Neural progenitor cell (in vitro differentiated cells): ENCODE measurements around the gene PRKD3. TPM values are rescaled to one million over a fixed set of nuclear protein-coding genes. Genes with fewer than 3 reads are reported as not detected.

Experiments used
- DNase-seq: peaks from one replicate; pipeline ENCODE4 v3.0.0-alpha.2; 2016; ENCODE audit warnings: low spot score
- H2AFZ ChIP-seq: fragments of 200-600 bp; sonication (generic); replicated peaks from 2 replicates; pipeline ENCODE4 v1.6.1; 2016; ENCODE audit warnings: antibody characterized with exemption
- H3F3A ChIP-seq: fragments of 200-600 bp; sonication (generic); 2 replicates; pipeline ENCODE4 v1.6.1; 2016; ENCODE audit warnings: antibody characterized with exemption, low read depth
- H3K27ac ChIP-seq: fragments of 200-600 bp; sonication (generic); 2 replicates; pipeline ENCODE4 v1.5.1; 2016; ENCODE audit warnings: mild to moderate bottlenecking
- H3K27me3 ChIP-seq: fragments of 200-600 bp; sonication (generic); 2 replicates; pipeline ENCODE4 v1.6.1; 2016; ENCODE audit warnings: mild to moderate bottlenecking, moderate library complexity
- H3K36me3 ChIP-seq: fragments of 200-600 bp; sonication (generic); 2 replicates; pipeline ENCODE4 v1.5.1; 2016
- H3K4me1 ChIP-seq: fragments of 200-600 bp; sonication (generic); 2 replicates; pipeline ENCODE4 v1.6.1; 2016; ENCODE audit warnings: mixed run types
- H3K4me2 ChIP-seq: fragments of 200-600 bp; sonication (generic); 2 replicates; pipeline ENCODE4 v1.6.1; 2016
- H3K4me3 ChIP-seq: fragments of 200-600 bp; sonication (generic); 2 replicates; pipeline ENCODE4 v1.5.1; 2016
- H3K79me2 ChIP-seq: fragments of 200-600 bp; sonication (generic); 2 replicates; pipeline ENCODE4 v1.6.1; 2016; ENCODE audit warnings: low read depth
- H3K9ac ChIP-seq: fragments of 200-600 bp; sonication (generic); 2 replicates; pipeline ENCODE4 v1.6.1; 2016
- H3K9me3 ChIP-seq: fragments of 200-600 bp; sonication (generic); 2 replicates; pipeline ENCODE4 v1.5.1; 2016; ENCODE audit warnings: low read depth
- H4K20me1 ChIP-seq: fragments of 200-600 bp; sonication (generic); 2 replicates; pipeline ENCODE4 v1.6.1; 2016; ENCODE audit warnings: low read depth
- H3K27ac Mint-ChIP-seq: 3 replicates; pipeline ENCODE4 v1.8.0; 2021; ENCODE audit warnings: mixed read lengths
- H3K27me3 Mint-ChIP-seq: 2 replicates; pipeline ENCODE4 v1.8.0; 2022; ENCODE audit warnings: low read depth, mild to moderate bottlenecking, inconsistent platforms, moderate library complexity, mixed read lengths; ENCODE audit not compliant: insufficient read depth
- H3K36me3 Mint-ChIP-seq: 3 replicates; pipeline ENCODE4 v1.8.0; 2021; ENCODE audit warnings: mixed read lengths
- H3K4me1 Mint-ChIP-seq: 3 replicates; pipeline ENCODE4 v1.8.0; 2021; ENCODE audit warnings: mixed read lengths
- H3K4me3 Mint-ChIP-seq: 3 replicates; pipeline ENCODE4 v1.8.0; 2021; ENCODE audit warnings: mild to moderate bottlenecking, moderate library complexity, mixed read lengths
- H3K9me3 Mint-ChIP-seq: 3 replicates; pipeline ENCODE4 v1.8.0; 2020; ENCODE audit warnings: mixed read lengths
- CTCF ChIP-seq: fragments of 200-600 bp; sonication (generic); IDR thresholded peaks from 2 replicates; pipeline ENCODE4 v1.5.1; 2017; ENCODE audit warnings: antibody characterized with exemption, mild to moderate bottlenecking
- EZH2 ChIP-seq: fragments of 200-600 bp; sonication (generic); IDR thresholded peaks from 2 replicates; pipeline ENCODE4 v1.6.1; 2017; ENCODE audit warnings: antibody characterized with exemption, mild to moderate bottlenecking, moderate library complexity
- EZH2phosphoT487 ChIP-seq: fragments of 200-600 bp; sonication (generic); IDR thresholded peaks from 2 replicates; pipeline ENCODE4 v1.6.1; 2017; ENCODE audit warnings: antibody characterized with exemption
- total RNA-seq: library from RNA; depleted of rRNA; stranded (reverse); fragments of >200 nt; gene quantifications from 2 replicates; pipeline ENCODE4 v1.2.3, GENCODE V29; 2015; ENCODE audit warnings: low replicate concordance

PRKD3 gene
- total RNA-seq: 59.1 and 95.9 TPM in 2 replicates

GRCh38 chr2:37324786-37325624 lies at the start of gene PRKD3:
Gene PRKD3, minus strand, starts transcription at chr2:37324833. Its CDS starts 8,309 bp downstream, at chr2:37316524.
- Histone ChIP-seq H3K9ac (peak within 1 kb of the TSS; percentile 87), H3K27me3 (peaks cover 33% of the 10 kb centered on the region), H3F3A (peaks cover 32% of the 10 kb centered on the region), H3K27ac (peak within 1 kb of the TSS; percentile 89), H3K9me3 (no peaks in the 10 kb centered on the region), H3K4me3 (peak within 1 kb of the TSS; percentile 98), H3K36me3 (no peaks in the 10 kb centered on the region), H2AFZ (peak within 1 kb of the TSS; percentile 99), H3K4me1 (peaks cover 17% of the 10 kb centered on the region), H3K4me2 (peak within 1 kb of the TSS; percentile 94), H4K20me1 (peaks cover 33% of the 10 kb centered on the region), H3K79me2 (peaks cover 42% of the 10 kb centered on the region)
- Mint-ChIP-seq H3K4me1 (peaks cover 23% of the 10 kb centered on the region), H3K36me3 (peaks cover 3% of the 10 kb centered on the region), H3K27ac (peak within 1 kb of the TSS; percentile 99), H3K4me3 (peak within 1 kb of the TSS; percentile 99), H3K9me3 (peaks cover 3% of the 10 kb centered on the region), H3K27me3 (peaks cover 8% of the 10 kb centered on the region)
- DNase-seq: no peak
- TF ChIP-seq CTCF: no peak
- peak; percentile 87 for TF ChIP-seq EZH2
- TF ChIP-seq EZH2phosphoT487: peak; percentile 85

GRCh38 chr2:37372000-37372399 lies 47.4 kb upstream of the PRKD3 start:
- H3K9me3 ChIP-seq: no peaks in the 10 kb centered on the region
- Mint-ChIP-seq H3K36me3 (no peaks in the 10 kb centered on the region), H3K27me3 (peaks cover 6% of the 10 kb centered on the region), H3K4me1 (peaks cover 17% of the 10 kb centered on the region), H3K9me3 (no peaks in the 10 kb centered on the region), H3K4me3 (no peak overlapping the region), H3K27ac (no peak overlapping the region)
- no peak for DNase-seq
- no peaks in the 10 kb centered on the region for H3K27me3 ChIP-seq
- H3K27ac ChIP-seq: no peak overlapping the region
- H3K4me3 ChIP-seq: no peak overlapping the region
- no peaks in the 10 kb centered on the region for H4K20me1 ChIP-seq
- no peak overlapping the region for H3K4me2 ChIP-seq
- H3F3A ChIP-seq: no peaks in the 10 kb centered on the region
- no peak overlapping the region for H2AFZ ChIP-seq
- no peak for TF ChIP-seq EZH2
- TF ChIP-seq EZH2phosphoT487: no peak
- TF ChIP-seq CTCF: no peak
- H3K4me1 ChIP-seq: no peaks in the 10 kb centered on the region
- no peaks in the 10 kb centered on the region for H3K36me3 ChIP-seq
- no peak overlapping the region for H3K9ac ChIP-seq
- H3K79me2 ChIP-seq: no peaks in the 10 kb centered on the region

DNA sequence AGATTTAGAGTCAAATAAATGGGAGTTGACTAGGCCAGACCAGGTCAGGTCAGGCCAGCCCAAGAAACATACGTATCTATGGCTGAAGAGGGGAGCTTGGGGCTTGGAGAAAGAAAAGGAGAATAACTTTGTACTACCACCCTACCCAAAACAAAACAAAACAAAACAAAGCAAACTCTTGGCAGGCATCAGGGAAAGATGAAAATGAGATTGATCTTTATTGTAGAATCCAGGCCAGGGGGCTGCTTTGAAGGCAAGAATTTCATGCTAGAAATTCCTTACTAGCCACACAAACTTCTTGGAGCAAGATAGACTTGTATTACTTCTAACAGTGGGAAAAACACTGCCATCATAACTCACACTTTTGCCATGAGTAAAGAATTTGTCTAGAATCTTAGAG lies 46.0 kb upstream of the PRKD3 start:
- Mint-ChIP-seq H3K9me3 (no peaks in the 10 kb centered on the region), H3K27me3 (peaks cover 4% of the 10 kb centered on the region)

More for the DNA sequence above, 46.0 kb upstream of the PRKD3 start:
- Histone ChIP-seq H3F3A (no peaks in the 10 kb centered on the region), H3K36me3 (no peaks in the 10 kb centered on the region), H4K20me1 (no peaks in the 10 kb centered on the region), H3K27ac (no peak overlapping the region), H3K9me3 (no peaks in the 10 kb centered on the region), H3K4me1 (no peaks in the 10 kb centered on the region), H3K27me3 (no peaks in the 10 kb centered on the region), H3K9ac (no peak overlapping the region), H2AFZ (no peak overlapping the region), H3K4me2 (no peak overlapping the region), H3K4me3 (no peak overlapping the region), H3K79me2 (no peaks in the 10 kb centered on the region)
- Mint-ChIP-seq H3K4me1 (peaks cover 6% of the 10 kb centered on the region), H3K27ac (no peak overlapping the region), H3K4me3 (no peak overlapping the region), H3K36me3 (no peaks in the 10 kb centered on the region)
- DNase-seq: no peak
- TF ChIP-seq CTCF (no peak), EZH2phosphoT487 (no peak), EZH2 (no peak)
